Measurements from ENCODE around the gene PICALM. TPM values are rescaled to one million over a fixed set of nuclear protein-coding genes. Genes with fewer than 3 reads are reported as not detected.

Gene PICALM
- total and polyA plus RNA-seq, 3 experiments from 2014 or later = 25.6 to 103 (median 95.2) TPM

DNA sequence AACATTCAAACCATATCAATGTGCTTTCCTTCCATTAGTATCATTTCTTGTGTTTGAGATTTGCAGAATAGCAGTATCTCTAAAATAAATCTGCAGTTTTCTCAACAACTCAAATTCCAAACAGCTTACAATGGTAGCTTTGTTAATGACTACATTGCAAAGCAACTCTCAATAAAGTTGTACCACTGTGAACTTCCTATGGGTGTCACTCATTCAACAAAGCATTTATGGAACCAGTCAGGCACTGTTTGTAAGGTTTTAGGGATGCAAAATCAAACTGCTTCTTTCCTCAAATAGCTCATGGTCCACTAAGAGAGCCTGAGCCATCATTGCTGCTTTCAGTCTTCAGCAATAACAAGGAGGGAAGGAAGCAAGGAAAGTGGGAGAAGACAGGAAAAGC, 122.7 kb downstream of the PICALM start:
- Mint-ChIP-seq H3K9me3 (peaks cover 1 to 12% (median 5%) of the 10 kb centered on the region in 5 donors), H3K27ac (peak overlapping the region in 1 of 8 donors; percentile 1), H3K4me3 (no peak overlapping the region), H3K36me3 (peaks cover 0 to 10% (median 0%) of the 10 kb centered on the region in 3 donors), H3K4me1 (peaks cover 8 to 20% (median 11%) of the 10 kb centered on the region in 3 donors), H3K27me3 (peaks cover 0 to 2% of the 10 kb centered on the region in 2 donors)
- CTCF ChIA-PET = no interaction called here
- POLR2A ChIA-PET = no interaction called here
- H3K27me3 ChIP-seq (ENCODE audit: insufficient read depth, low read length, poor library complexity, severe bottlenecking) = no peaks in the 10 kb centered on the region
- H3K4me1 ChIP-seq (ENCODE audit: insufficient read depth, low read length) = no peaks in the 10 kb centered on the region
- H3K27ac ChIP-seq (ENCODE audit: low read depth, low read length) = no peak overlapping the region
- no peaks in the 10 kb centered on the region for H3K36me3 ChIP-seq (ENCODE audit: insufficient read depth, low read length)
- H3K9me3 ChIP-seq (ENCODE audit: low read length) = peaks cover 6% of the 10 kb centered on the region
- no peak for DNase-seq
- no peak overlapping the region for H3K4me3 ChIP-seq (ENCODE audit: low read length)

DNA sequence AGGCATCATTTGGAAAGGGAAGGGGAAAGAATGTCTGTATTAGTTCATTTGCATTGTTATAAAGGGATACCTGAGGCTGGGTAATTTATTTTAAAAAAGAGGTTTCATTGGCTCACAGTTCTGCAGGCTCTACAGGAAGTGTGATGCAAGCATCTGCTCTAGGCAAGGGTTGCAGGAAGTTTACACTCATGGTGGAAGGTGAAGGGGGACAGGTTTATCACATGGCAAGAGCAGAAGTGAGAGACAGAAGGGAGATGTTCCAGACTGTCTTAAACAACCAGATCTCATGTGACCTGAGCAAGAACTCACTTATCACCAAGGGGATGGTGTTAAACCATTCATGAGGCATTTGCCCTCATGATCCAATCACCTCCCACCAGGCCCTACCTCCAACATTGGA, 123.1 kb downstream of the PICALM start:
- no peak for DNase-seq
- H3K4me3 ChIP-seq (ENCODE audit: low read length) = no peak overlapping the region
- H3K9me3 ChIP-seq (ENCODE audit: low read length) = peaks cover 6% of the 10 kb centered on the region
- Mint-ChIP-seq H3K9me3 (peaks cover 1 to 11% (median 5%) of the 10 kb centered on the region in 5 donors), H3K36me3 (peaks cover 0 to 10% (median 0%) of the 10 kb centered on the region in 3 donors), H3K4me1 (peaks cover 8 to 20% (median 11%) of the 10 kb centered on the region in 3 donors), H3K27me3 (peaks cover 0 to 2% of the 10 kb centered on the region in 2 donors), H3K4me3 (peak overlapping the region in 1 of 7 donors; percentile 4), H3K27ac (peak overlapping the region in 1 of 8 donors; percentile 25)
- no peaks in the 10 kb centered on the region for H3K36me3 ChIP-seq (ENCODE audit: insufficient read depth, low read length)
- no peaks in the 10 kb centered on the region for H3K27me3 ChIP-seq (ENCODE audit: insufficient read depth, low read length, poor library complexity, severe bottlenecking)
- H3K27ac ChIP-seq (ENCODE audit: low read depth, low read length) = no peak overlapping the region
- POLR2A ChIA-PET = no interaction called here
- no peaks in the 10 kb centered on the region for H3K4me1 ChIP-seq (ENCODE audit: insufficient read depth, low read length)
- CTCF ChIA-PET = no interaction called here

DNA sequence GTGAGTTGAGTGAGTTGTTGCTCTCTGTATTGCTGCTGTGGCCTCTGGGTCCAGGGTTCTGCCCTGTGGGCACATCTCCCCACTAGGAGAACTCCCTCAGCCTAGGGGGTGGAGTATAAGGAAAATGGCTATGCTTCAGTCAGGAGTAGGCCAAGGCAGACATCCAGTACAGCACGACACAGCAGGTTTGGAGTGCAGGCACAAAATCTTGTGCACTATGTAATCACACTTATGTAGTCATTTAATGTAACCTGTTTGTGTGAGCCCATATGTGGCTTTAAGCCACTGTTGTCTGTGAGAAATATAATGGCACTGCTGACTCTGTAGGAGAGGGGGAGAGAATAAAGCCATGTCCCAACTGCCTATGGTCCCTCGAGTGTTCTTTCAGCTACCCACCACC, 123.6 kb downstream of the PICALM start:
- H3K27ac Mint-ChIP-seq = no peak overlapping the region
- H3K9me3 ChIP-seq (ENCODE audit: low read length) = peaks cover 6% of the 10 kb centered on the region
- no peak overlapping the region for H3K4me3 Mint-ChIP-seq
- ChIA-PET POLR2A (no interaction called here), CTCF (no interaction called here)
- H3K27me3 ChIP-seq (ENCODE audit: insufficient read depth, low read length, poor library complexity, severe bottlenecking) = no peaks in the 10 kb centered on the region
- DNase-seq = no peak
- H3K27ac ChIP-seq (ENCODE audit: low read depth, low read length) = no peak overlapping the region
- peaks cover 0 to 10% (median 0%) of the 10 kb centered on the region in 3 donors for H3K36me3 Mint-ChIP-seq
- H3K4me3 ChIP-seq (ENCODE audit: low read length) = no peak overlapping the region
- H3K4me1 Mint-ChIP-seq = peaks cover 8 to 20% (median 11%) of the 10 kb centered on the region in 3 donors
- H3K4me1 ChIP-seq (ENCODE audit: insufficient read depth, low read length) = no peaks in the 10 kb centered on the region
- H3K27me3 Mint-ChIP-seq = no peaks in the 10 kb centered on the region
- peaks cover 1 to 11% (median 5%) of the 10 kb centered on the region in 5 donors for H3K9me3 Mint-ChIP-seq
- H3K36me3 ChIP-seq (ENCODE audit: insufficient read depth, low read length) = no peaks in the 10 kb centered on the region

DNA sequence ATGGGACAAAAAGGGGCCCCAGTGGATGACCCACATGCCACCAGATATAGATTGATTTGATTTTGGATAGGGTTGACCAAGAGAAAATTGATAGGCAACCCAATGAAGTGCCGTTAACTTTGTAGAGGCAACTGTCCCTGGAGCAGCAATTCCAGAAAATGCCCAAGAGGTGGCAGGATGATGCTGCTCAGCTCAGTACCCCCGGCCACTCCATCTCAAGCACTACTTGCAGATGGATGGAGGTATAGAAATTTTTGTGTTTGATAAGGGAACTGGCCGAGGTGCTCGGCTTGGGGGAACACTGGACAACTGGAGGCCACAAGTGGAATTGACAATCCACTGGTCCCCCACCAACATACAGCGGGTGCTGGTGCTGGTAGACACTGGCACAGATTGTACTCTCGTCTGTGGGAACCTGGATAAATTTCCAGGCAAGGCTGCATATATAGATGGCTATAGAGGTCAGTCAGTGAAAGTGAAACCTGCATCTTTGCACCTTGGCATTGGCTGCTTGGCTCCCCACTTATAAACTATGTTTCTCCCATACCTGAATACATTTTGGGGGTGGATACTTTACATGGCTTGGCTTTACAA, 127.4 kb downstream of the PICALM start:
- DNase-seq = no peak
- ChIA-PET CTCF (interaction anchor here (0.6 kb wide), 1 partner anchor 294 kb away, joined by 3 read pairs; no protein-coding TSS in a partner anchor), POLR2A (no interaction called here)
- no peak overlapping the region for H3K4me3 Mint-ChIP-seq
- Histone ChIP-seq H3K4me1 (ENCODE audit: insufficient read depth, low read length) (no peaks in the 10 kb centered on the region), H3K27me3 (ENCODE audit: insufficient read depth, low read length, poor library complexity, severe bottlenecking) (no peaks in the 10 kb centered on the region), H3K9me3 (ENCODE audit: low read length) (peaks cover 6% of the 10 kb centered on the region), H3K27ac (ENCODE audit: low read depth, low read length) (no peak overlapping the region), H3K4me3 (ENCODE audit: low read length) (no peak overlapping the region), H3K36me3 (ENCODE audit: insufficient read depth, low read length) (no peaks in the 10 kb centered on the region)
- H3K27ac Mint-ChIP-seq = no peak overlapping the region
- H3K36me3 Mint-ChIP-seq = peaks cover 0 to 10% (median 0%) of the 10 kb centered on the region in 3 donors
- peaks cover 1 to 7% (median 5%) of the 10 kb centered on the region in 5 donors for H3K9me3 Mint-ChIP-seq
- H3K4me1 Mint-ChIP-seq = peaks cover 8 to 12% (median 11%) of the 10 kb centered on the region in 3 donors
- no peaks in the 10 kb centered on the region for H3K27me3 Mint-ChIP-seq

DNA sequence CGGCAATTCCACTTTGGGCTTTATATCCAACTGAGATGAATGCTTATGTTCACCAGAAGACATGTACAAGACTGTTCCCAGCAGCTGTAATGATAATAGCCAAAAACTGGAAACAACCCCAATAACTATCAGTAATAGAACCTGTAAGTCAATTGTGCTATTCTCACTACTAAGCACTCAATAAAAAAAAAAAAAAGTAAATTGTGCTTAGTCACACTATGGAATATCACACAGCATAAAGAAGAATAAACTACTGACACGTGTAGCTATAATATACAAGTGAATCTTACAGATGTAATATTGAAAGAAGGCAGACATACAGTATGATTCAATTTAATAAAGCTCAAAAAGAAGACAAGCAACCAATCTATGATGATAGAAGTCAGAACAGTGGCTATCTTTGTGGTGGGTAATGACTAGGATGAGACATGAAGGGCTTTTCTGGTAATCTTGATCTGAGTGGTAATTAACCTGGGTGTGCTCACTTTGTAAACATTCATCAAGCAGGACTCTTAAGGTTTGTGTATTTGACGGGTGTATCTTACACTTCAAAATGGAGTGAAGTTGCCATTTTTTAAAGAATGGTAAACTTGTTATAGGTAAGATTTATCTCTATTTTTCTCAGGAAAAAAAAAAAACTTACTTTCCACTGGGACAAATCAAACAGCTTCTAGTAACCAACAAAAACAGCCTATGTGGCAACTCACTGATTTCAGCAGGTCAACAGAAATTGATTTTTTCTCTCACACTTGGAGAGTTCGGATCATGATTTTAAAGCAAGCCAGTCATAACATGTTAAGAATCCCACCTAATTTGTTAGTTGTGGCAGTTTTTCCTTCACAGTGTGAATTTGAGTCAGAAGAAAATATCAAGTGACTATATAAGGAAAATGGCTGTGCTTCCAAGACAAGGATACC, 129.5 kb downstream of the PICALM start:
- H3K27ac Mint-ChIP-seq = peak overlapping the region in 1 of 8 donors; percentile 1
- Histone ChIP-seq H3K4me1 (ENCODE audit: insufficient read depth, low read length) (no peaks in the 10 kb centered on the region), H3K27me3 (ENCODE audit: insufficient read depth, low read length, poor library complexity, severe bottlenecking) (no peaks in the 10 kb centered on the region), H3K36me3 (ENCODE audit: insufficient read depth, low read length) (no peaks in the 10 kb centered on the region), H3K27ac (ENCODE audit: low read depth, low read length) (no peak overlapping the region), H3K9me3 (ENCODE audit: low read length) (no peaks in the 10 kb centered on the region), H3K4me3 (ENCODE audit: low read length) (no peak overlapping the region)
- H3K27me3 Mint-ChIP-seq = no peaks in the 10 kb centered on the region
- H3K36me3 Mint-ChIP-seq = peaks cover 0 to 3% (median 0%) of the 10 kb centered on the region in 3 donors
- CTCF ChIA-PET = interaction anchor here (0.9 kb wide), 1 partner anchor 279 kb away, joined by 3 read pairs; no protein-coding TSS in a partner anchor
- peaks cover 0 to 1% (median 0%) of the 10 kb centered on the region in 5 donors for H3K9me3 Mint-ChIP-seq
- no peak overlapping the region for H3K4me3 Mint-ChIP-seq
- H3K4me1 Mint-ChIP-seq = no peaks in the 10 kb centered on the region
- POLR2A ChIA-PET = no interaction called here
- DNase-seq = no peak

- Histone ChIP-seq H3K4me1 (ENCODE audit: insufficient read depth, low read length) (no peaks in the 10 kb centered on the region), H3K27me3 (ENCODE audit: insufficient read depth, low read length, poor library complexity, severe bottlenecking) (no peaks in the 10 kb centered on the region), H3K4me3 (ENCODE audit: low read length) (no peak overlapping the region), H3K9me3 (ENCODE audit: low read length) (no peaks in the 10 kb centered on the region), H3K36me3 (ENCODE audit: insufficient read depth, low read length) (no peaks in the 10 kb centered on the region), H3K27ac (ENCODE audit: low read depth, low read length) (no peak overlapping the region)
- Mint-ChIP-seq H3K27ac (no peak overlapping the region), H3K36me3 (peaks cover 0 to 3% (median 0%) of the 10 kb centered on the region in 3 donors), H3K27me3 (peaks cover 0 to 2% of the 10 kb centered on the region in 2 donors), H3K9me3 (no peaks in the 10 kb centered on the region), H3K4me3 (no peak overlapping the region), H3K4me1 (no peaks in the 10 kb centered on the region)
- CTCF ChIA-PET = no interaction called here
- DNase-seq = no peak
- POLR2A ChIA-PET = no interaction called here
These were observed 131.0 kb downstream of the PICALM start for GRCh38 chr11:85937835-85938234.

DNA sequence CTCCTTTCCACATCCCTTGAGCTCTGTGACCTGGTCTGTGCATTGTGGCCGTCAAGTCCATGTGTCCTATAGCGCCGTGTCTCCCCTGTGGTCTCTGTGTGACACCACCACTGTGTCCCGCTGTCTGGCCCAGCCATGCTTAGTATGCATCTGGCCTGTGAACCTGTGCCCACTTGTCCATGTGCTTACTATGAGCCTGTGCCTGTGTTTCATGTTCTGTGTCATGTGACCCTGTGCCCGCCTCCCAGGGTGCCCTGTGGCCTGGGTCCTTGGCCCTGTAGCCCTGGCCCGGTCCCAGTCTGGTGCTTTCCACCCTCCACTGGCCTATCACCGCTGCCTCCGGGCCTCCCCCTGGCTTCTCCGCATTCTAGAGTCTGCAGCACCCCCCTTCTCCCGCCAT, 133.1 kb downstream of the PICALM start:
- Histone ChIP-seq H3K4me3 (ENCODE audit: low read length) (no peak overlapping the region), H3K4me1 (ENCODE audit: insufficient read depth, low read length) (no peaks in the 10 kb centered on the region), H3K9me3 (ENCODE audit: low read length) (no peaks in the 10 kb centered on the region), H3K27me3 (ENCODE audit: insufficient read depth, low read length, poor library complexity, severe bottlenecking) (no peaks in the 10 kb centered on the region), H3K36me3 (ENCODE audit: insufficient read depth, low read length) (no peaks in the 10 kb centered on the region), H3K27ac (ENCODE audit: low read depth, low read length) (no peak overlapping the region)
- POLR2A ChIA-PET = no interaction called here
- Mint-ChIP-seq H3K27me3 (peaks cover 0 to 10% of the 10 kb centered on the region in 2 donors), H3K9me3 (no peaks in the 10 kb centered on the region), H3K4me3 (no peak overlapping the region), H3K27ac (no peak overlapping the region), H3K36me3 (peaks cover 0 to 3% (median 0%) of the 10 kb centered on the region in 3 donors), H3K4me1 (no peaks in the 10 kb centered on the region)
- CTCF ChIA-PET = no interaction called here
- DNase-seq = no peak

DNA sequence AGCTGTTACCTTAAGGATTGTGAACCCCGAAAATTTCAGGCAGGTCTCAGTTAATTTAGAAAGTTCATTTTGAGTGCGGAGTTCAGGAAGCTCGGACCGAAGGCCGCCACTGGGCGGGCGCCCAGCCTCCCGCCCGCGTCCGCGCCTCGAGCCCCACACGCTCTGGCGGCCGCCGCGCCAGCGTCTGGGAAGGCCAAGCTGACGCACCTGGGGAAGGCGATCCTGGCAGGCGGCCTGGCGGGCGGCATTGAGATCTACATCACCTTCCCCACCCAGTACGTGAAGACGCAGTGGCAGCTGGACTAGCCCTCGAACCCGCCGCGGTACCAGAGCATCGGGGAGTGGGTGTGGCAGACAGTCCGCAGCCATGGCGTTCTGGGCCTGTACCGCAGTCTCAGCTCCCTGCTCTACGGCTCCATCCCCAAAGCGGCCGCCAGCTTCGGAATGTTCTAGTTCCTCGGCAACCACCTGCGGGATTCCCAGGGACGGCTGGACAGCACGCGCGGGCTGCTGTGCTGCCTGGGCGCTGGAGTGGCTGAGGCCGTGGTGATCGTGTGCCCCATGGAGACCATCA, 134.2 kb downstream of the PICALM start:
- no peaks in the 10 kb centered on the region for H3K4me1 ChIP-seq (ENCODE audit: insufficient read depth, low read length)
- Mint-ChIP-seq H3K4me3 (no peak overlapping the region), H3K4me1 (no peaks in the 10 kb centered on the region), H3K36me3 (peaks cover 0 to 3% (median 0%) of the 10 kb centered on the region in 3 donors), H3K27ac (no peak overlapping the region), H3K27me3 (peaks cover 0 to 10% of the 10 kb centered on the region in 2 donors), H3K9me3 (peaks cover 0 to 2% (median 0%) of the 10 kb centered on the region in 5 donors)
- CTCF ChIA-PET = no interaction called here
- POLR2A ChIA-PET = no interaction called here
- DNase-seq = no peak
- H3K4me3 ChIP-seq (ENCODE audit: low read length) = no peak overlapping the region
- no peaks in the 10 kb centered on the region for H3K9me3 ChIP-seq (ENCODE audit: low read length)
- H3K27ac ChIP-seq (ENCODE audit: low read depth, low read length) = no peak overlapping the region
- no peaks in the 10 kb centered on the region for H3K27me3 ChIP-seq (ENCODE audit: insufficient read depth, low read length, poor library complexity, severe bottlenecking)
- no peaks in the 10 kb centered on the region for H3K36me3 ChIP-seq (ENCODE audit: insufficient read depth, low read length)
